NCI-H2196 (cell line): ENCODE data around the gene MACROD2.

Experiments
- DNase-seq: peaks from one replicate; lab custom pipeline; 2025; ENCODE audit not compliant: unreplicated experiment; lab: John Stamatoyannopoulos, UW

The MACROD2 gene

DNA sequence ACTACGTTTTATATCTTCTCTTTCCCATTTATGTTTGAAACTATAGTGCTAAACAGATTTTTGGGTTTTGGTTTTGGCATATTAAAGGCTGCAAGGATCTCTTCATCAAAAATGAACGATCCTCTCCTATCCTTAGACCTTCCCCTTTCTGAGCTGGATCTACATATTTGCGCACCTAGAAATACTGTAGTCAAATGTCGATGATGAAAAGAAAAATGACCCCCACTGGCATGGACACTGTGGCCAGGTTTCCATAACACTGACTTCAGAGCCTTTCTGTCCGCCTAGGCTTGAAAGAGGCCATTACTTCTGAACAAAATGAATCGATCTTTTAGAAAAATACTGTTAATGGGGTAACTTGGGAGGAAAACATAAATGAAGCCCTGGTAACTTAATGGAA, 336.3 kb downstream of the MACROD2 start:
- no peak for DNase-seq

DNA sequence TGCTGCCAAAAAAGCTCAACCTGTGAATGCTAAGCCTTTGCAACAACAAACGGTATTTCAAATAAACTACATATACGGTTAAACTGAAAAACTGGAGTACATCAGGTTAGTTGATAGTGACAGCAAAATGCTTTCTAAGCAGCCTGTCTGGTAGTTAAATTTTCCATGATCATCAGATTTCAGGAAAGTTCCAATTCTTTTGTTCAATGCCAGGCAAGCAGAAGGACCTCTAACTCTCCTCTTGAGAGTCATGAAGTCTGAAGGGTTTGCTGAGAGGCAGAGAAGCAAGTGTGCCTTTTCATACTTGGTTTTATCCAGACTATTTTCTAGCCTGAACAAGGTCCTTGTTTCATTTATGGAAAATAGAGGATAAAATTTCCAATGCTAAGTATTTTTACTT, 337.6 kb downstream of the MACROD2 start:
- DNase-seq: no peak

GRCh38 chr20:14333721-14334120, 338.4 kb downstream of the MACROD2 start:
- DNase-seq: no peak

GRCh38 chr20:14334306-14334930, 339.1 kb downstream of the MACROD2 start:
- DNase-seq: peak; percentile 66

DNA sequence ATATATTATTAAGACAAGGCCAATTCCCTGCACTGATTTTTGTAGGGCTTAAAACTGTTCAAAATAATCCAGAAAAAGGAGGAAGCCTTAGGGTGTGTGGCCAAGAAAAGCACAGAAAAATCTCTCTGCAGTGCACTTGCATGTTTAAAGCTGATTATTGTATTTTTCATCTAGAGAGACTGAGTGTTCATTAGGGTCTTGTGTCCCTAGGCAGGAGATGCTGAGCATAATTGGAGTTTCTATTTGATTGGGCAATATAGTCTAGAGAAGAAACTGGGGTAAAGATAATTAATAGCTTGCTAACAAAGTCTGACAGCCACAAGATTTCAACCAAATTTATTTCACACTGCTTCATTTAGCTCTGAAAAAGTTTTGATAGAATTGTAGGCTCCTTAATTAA, 339.7 kb downstream of the MACROD2 start:
- DNase-seq: no peak

GRCh38 chr20:14336686-14337085, 341.4 kb downstream of the MACROD2 start:
- DNase-seq: peak; percentile 20

GRCh38 chr20:14337400-14338171, 342.3 kb downstream of the MACROD2 start, which contains the start of gene FLRT3:
Gene FLRT3, minus strand, starts transcription at chr20:14337612. Its CDS starts 10,106 bp downstream, at chr20:14327506.
- DNase-seq: peak; percentile 89

GRCh38 chr20:14341801-14342200, 346.5 kb downstream of the MACROD2 start:
- no peak for DNase-seq

GRCh38 chr20:14342918-14343317, 347.6 kb downstream of the MACROD2 start:
- no peak for DNase-seq

- no peak for DNase-seq
Observed at GRCh38 chr20:14343491-14344065, 348.3 kb downstream of the MACROD2 start.

DNA sequence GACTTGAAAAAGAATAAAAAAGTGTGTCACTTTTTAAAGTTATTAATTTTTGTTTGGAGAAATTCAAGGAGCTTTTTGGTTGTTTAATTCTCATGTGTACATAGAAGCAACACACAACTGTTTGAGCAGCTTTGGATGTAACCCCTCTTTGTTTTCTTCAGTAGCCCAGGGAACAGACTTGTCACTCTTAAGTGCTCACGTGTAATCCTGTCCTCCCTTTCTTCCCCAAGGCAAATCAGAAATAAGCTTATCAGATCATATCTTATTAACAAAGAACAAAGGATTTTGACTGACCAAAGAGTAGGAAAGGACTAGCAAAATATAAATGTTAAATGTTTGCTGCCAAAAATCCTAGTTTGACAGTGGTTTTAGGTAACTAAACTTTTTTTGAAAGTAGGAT, 349.4 kb downstream of the MACROD2 start:
- no peak for DNase-seq

DNA sequence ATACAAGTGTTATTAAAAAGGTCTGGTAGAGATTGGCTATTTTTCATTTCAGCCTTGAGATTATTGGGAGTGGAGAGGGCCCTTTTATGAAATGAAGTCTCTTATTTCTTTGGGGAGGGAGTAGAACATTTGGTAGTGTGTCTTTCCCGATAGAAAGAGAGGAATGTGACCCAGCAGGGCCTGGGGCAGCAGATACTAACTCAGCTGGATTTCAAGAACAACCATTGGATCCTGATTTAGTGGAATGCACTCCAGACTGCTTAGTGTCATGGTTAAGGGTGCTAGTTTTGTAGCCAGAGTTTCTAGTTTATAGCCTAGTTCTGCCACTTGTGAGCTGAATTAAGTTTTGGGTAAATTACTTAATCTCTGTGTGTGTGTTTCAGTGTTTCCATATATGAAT, 360.5 kb downstream of the MACROD2 start:
- DNase-seq: no peak

DNA sequence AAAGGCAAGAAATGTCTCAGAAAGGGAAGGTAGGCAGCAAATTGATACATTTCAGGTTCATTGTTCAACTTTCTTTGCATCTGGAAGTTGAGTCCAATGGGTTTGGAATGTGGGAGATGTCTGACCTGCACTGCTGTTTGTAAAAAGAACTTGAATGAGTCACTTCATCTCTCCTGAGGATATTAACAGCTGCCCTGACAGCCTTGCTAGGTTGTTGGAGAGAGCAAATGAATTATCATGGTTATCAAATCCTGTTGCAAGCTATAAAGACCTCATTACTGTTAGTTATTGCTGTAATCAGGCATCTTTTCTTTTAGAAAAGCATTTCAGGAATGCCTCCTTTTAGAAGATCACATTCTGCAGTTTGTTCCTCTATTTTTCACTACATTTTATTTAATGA, 365.1 kb downstream of the MACROD2 start:
- DNase-seq: no peak

DNA sequence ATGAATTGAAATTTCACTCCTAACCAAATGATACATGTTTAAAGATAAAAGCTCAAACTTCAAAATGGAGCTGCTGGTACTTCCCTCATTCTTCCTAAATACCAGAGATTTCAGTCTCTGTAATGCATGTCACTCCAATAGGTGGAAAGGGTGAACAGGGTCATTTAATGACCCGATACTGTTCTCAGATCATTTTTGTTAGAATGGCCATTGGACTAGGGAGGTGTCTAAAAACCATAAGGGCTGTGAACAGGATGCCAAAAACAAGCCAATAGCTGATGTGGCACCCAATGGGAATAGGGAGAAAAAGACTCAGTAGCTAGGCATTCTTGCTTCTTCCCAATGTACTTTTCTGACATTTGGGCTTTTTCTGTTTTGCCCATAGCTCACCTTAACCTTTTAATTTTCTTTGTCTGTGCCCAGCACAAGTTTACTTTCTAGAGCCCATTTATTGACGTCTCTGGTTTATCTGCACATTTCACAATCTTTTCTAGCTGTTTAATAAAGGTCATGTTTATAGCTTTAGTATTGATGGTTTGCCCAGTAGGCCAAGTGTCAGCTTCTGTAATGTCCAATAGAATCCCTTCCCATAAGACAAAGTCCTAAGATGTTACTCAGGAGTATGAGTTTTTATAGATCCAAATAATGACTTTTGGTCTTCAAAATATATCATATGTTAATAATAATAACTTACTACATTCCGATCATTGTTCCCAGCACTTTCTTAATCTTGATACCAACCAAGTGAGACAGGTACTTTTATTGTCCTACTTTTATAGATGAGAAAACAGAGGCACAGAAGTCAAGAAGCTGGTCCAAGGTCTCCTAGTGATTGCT, 366.4 kb downstream of the MACROD2 start:
- no peak for DNase-seq

- DNase-seq: no peak
Observed at GRCh38 chr20:14374196-14374595, 378.9 kb downstream of the MACROD2 start.

DNA sequence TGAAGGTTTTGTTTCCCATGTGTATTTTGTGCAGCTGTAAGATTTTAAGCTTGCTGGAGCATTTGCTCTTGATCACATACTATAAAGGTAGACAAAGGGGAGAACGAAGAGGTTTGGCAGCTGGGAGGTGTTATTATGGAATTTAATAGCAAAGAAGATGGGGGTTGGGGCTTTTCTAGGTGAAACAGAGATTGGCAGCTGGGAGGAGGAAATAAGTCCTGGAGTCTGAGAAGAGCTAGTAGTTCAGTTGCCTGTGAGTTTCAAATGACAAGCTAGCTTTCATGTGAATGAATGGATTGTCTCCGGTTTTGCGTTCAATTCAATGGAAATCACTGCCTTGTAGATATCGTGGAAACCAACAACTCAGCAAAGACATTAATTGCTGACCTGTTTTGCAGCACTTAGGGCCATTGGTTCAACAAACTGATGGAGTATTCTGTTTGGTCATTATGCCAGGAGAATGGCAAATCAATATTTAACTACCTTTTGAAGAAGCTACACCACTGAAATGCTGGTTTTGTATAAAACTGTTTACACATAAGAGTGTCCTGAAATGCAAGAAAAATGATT, 380.2 kb downstream of the MACROD2 start:
- peak; percentile 49 for DNase-seq

DNA sequence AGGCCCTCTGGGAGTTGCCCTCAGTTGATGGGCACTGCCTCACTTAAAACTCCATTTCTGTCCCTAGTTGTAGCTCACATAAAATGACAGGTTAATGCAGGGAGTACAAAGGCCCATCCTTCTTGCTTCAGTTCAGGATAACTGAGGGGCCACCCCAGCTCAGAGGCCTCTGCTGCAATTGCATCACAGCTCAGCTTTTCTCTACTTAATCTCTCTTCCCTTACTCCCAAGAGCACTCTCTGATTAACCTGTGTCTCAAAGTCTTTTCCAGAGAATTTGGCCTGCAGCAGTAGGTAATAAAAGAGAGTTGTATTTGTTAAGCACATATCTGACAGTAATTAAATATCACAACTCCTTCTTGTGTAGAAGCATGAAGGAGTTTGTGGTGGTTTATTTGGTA, 383.0 kb downstream of the MACROD2 start:
- no peak for DNase-seq

GRCh38 chr20:14383335-14383734, 388.0 kb downstream of the MACROD2 start:
- DNase-seq: no peak

GRCh38 chr20:14384416-14385175, 389.3 kb downstream of the MACROD2 start:
- peak; percentile 8 for DNase-seq

- DNase-seq: no peak
Observed at GRCh38 chr20:14385176-14385740, 389.9 kb downstream of the MACROD2 start.
